Stimulated activated CD4-positive, alpha-beta T cell treated with anti-CD3 and anti-CD28 coated beads, Interleukin-4, amount 100 ng/mL, for 4 hours (primary cell): ENCODE data around the gene RABGAP1L.
"Not testable (repeated sequence)": the region's sequence is repeated elsewhere in the genome, so short reads cannot be mapped to it uniquely, and the experiment has no call there.

ENCODE experiments used
- DNase-seq, 2 experiments: peaks; one replicate each; pipeline ENCODE4 v3.0.0-alpha.2; 2020

Gene RABGAP1L

GRCh38 chr1:174469052-174469451 is 309.7 kb downstream of the RABGAP1L start:
- DNase-seq = no peak

GRCh38 chr1:174469687-174470086 is 310.4 kb downstream of the RABGAP1L start:
- no peak for DNase-seq

GRCh38 chr1:174479281-174479680 is 320.0 kb downstream of the RABGAP1L start:
- no peak for DNase-seq

- DNase-seq = no peak
Measured at GRCh38 chr1:174480324-174480723, 321.0 kb downstream of the RABGAP1L start.

GRCh38 chr1:174491606-174492005 is 332.3 kb downstream of the RABGAP1L start:
- DNase-seq = no peak

GRCh38 chr1:174497478-174497877 is 338.2 kb downstream of the RABGAP1L start:
- no peak for DNase-seq

GRCh38 chr1:174516755-174517154 is 357.4 kb downstream of the RABGAP1L start:
- DNase-seq = not testable (repeated sequence)

GRCh38 chr1:174519844-174520243 is 360.5 kb downstream of the RABGAP1L start:
- no peak for DNase-seq

GRCh38 chr1:174531751-174532150 is 372.4 kb downstream of the RABGAP1L start:
- no peak for DNase-seq

GRCh38 chr1:174534789-174535188 is 375.5 kb downstream of the RABGAP1L start:
- DNase-seq = no peak

- DNase-seq = no peak
Measured at GRCh38 chr1:174535207-174535606, 375.9 kb downstream of the RABGAP1L start.

GRCh38 chr1:174543421-174543820 is 384.1 kb downstream of the RABGAP1L start:
- not testable (repeated sequence) for DNase-seq

GRCh38 chr1:174550296-174550695 is 391.0 kb downstream of the RABGAP1L start:
- no peak for DNase-seq

- no peak for DNase-seq
Measured at GRCh38 chr1:174556392-174556791, 397.1 kb downstream of the RABGAP1L start.

- no peak for DNase-seq
Measured at GRCh38 chr1:174568551-174568950, 409.2 kb downstream of the RABGAP1L start.

- no peak for DNase-seq
Measured at GRCh38 chr1:174569240-174569639, 409.9 kb downstream of the RABGAP1L start.

GRCh38 chr1:174572771-174573170 is 413.5 kb downstream of the RABGAP1L start:
- DNase-seq = no peak

GRCh38 chr1:174576120-174576519 is 416.8 kb downstream of the RABGAP1L start:
- not testable (repeated sequence) for DNase-seq

- no peak for DNase-seq
Measured at GRCh38 chr1:174577681-174578080, 418.4 kb downstream of the RABGAP1L start.

- DNase-seq = no peak
Measured at GRCh38 chr1:174580801-174581200, 421.5 kb downstream of the RABGAP1L start.

- DNase-seq = no peak
Measured at GRCh38 chr1:174583316-174583715, 424.0 kb downstream of the RABGAP1L start.

- DNase-seq = no peak
Measured at GRCh38 chr1:174584071-174584470, 424.8 kb downstream of the RABGAP1L start.

GRCh38 chr1:174588618-174589017 is 429.3 kb downstream of the RABGAP1L start:
- DNase-seq = not testable (repeated sequence)

- no peak for DNase-seq
Measured at GRCh38 chr1:174605198-174605597, 445.9 kb downstream of the RABGAP1L start.

- no peak for DNase-seq
Measured at GRCh38 chr1:174606471-174606870, 447.2 kb downstream of the RABGAP1L start.

GRCh38 chr1:174617905-174618304 is 458.6 kb downstream of the RABGAP1L start:
- not testable (repeated sequence) for DNase-seq
